Measurements from ENCODE around the gene TPTE2.
"Not testable (repeated sequence)": the region's sequence is repeated elsewhere in the genome, so short reads cannot be mapped to it uniquely, and the experiment has no call there.

DNA sequence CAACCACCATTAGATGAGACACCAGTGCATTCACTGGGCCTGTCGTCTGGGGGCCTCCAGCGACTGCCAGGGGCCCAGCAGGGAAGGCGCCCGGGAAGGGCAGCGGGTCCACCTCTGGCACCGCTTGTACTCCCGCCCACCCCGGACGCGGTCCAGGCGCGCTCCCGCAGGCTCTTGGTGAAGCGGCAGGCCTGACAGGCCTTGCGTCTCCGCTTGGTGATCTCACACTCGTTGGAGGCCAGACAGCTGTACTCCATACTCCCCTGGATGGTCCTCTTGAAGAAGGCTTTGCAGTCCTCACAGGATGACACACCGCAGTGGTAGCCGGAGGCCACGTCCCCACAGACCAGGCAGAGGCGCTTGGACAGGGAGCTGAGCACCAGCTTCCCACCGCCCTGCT, 660 bp downstream of the TPTE2 start:
- TF ChIP-seq, protein P1, sequence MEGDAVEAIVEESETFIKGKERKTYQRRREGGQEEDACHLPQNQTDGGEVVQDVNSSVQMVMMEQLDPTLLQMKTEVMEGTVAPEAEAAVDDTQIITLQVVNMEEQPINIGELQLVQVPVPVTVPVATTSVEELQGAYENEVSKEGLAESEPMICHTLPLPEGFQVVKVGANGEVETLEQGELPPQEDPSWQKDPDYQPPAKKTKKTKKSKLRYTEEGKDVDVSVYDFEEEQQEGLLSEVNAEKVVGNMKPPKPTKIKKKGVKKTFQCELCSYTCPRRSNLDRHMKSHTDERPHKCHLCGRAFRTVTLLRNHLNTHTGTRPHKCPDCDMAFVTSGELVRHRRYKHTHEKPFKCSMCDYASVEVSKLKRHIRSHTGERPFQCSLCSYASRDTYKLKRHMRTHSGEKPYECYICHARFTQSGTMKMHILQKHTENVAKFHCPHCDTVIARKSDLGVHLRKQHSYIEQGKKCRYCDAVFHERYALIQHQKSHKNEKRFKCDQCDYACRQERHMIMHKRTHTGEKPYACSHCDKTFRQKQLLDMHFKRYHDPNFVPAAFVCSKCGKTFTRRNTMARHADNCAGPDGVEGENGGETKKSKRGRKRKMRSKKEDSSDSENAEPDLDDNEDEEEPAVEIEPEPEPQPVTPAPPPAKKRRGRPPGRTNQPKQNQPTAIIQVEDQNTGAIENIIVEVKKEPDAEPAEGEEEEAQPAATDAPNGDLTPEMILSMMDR (IDR thresholded peaks at IDR 0.05): not testable (repeated sequence)
- TF ChIP-seq POLR2A (IDR thresholded peaks at IDR 0.05): not testable (repeated sequence)

Measured in right lobe of liver (tissue), 4 donors.